Activated CD8-positive, alpha-beta memory T cell treated with anti-CD3 and anti-CD28 coated beads for 48 hours (primary cell): ENCODE data around the gene PEAK1.
"Not testable (repeated sequence)": the region's sequence is repeated elsewhere in the genome, so short reads cannot be mapped to it uniquely, and the experiment has no call there.

ENCODE experiments used
- DNase-seq, 3 experiments: peaks; one replicate each; pipeline ENCODE4 v3.0.0-alpha.2; 2020; ENCODE audit warnings: low read depth in 2 of 3, low spot score in 2 of 3

Gene PEAK1

DNA sequence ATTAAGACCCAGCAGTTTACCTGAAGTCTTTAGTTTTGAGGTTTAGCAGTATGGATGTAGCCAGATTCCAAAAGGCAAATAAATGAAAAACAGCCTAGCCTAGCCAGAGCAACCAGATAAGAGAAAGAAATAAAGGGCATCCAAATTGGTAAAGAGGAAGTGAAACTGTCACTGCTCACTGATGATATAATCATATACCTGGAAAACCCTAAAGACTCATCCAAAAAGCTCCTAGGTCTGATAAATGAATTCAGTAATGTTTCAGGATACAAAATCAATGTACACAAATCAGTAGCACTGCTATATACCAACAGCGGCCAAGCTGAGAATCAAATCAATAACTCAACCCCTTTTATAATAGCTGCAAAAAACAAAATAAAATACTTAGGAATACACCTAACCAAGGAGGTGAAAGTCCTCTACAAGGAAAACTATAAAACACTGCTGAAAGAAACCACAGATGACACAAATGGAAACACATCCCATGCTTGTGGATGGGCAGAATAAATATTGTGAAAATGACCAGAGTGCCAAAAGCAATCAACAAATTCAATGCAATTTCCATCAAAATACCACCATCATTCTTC lies 13.6 kb downstream of the PEAK1 start:
- DNase-seq = not testable (repeated sequence)

DNA sequence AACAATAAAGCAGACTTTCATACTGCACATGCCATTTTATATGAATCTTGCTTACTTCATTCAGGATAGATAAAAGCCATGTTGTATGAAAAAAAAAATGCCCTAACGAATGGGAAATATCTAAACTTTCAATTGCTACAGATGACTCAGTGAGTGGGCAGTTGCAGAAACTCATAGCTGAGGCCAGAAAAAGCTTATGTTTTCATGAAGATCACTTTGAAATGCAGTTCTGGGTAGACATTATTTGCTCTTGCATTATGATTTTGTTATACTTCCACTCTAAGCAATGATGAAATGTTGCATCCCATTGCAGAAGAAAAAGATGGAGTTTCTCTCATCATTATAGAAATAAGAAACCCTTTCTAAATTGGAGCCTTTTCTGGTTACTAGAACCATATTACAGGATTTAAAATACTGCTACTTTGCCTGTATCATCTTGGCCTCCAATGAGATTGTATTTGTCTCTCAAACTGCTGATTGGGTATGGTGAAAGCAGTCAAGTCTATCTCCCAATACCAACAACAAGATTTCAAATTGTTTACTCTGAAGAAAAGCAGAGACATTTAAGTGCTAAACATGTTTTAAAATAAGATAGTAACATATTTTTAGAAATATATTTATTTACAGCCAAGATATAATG lies 17.0 kb downstream of the PEAK1 start:
- no peak for DNase-seq

DNA sequence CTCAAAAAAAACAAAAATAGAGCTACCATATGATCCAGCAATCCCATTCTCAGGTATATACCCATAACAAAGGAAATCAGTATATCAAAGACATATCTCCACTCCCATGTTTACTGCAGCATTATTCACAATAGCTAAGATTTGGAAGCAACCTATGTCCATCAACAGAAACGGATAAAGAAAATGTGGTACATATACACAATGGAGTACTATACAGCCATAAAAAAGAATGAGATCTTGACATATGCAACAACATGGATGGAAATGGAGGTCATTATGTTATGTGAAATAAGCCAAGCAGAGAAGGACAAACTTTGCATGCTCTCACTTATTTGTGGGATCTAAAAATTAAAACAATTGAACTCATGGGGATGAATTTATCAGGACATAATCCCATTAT lies 19.6 kb downstream of the PEAK1 start:
- DNase-seq = no peak

DNA sequence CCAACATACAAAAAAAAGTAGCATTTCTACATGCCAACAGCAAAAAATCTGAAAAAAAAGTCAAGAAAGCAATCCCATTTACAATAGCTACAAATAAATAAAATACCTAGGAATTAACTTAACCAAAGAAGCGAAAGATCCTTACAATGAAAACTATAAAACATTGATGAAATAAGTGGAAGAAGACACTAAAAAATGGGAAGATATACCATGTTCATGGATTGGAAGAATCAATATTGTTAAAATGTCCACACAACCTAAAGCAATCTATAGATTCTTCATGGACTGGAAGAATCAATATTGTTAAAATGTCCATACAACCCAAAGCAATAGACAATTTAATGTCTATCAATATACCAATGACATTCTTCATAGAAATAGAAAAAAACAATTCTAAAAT lies 21.0 kb downstream of the PEAK1 start:
- no peak for DNase-seq

DNA sequence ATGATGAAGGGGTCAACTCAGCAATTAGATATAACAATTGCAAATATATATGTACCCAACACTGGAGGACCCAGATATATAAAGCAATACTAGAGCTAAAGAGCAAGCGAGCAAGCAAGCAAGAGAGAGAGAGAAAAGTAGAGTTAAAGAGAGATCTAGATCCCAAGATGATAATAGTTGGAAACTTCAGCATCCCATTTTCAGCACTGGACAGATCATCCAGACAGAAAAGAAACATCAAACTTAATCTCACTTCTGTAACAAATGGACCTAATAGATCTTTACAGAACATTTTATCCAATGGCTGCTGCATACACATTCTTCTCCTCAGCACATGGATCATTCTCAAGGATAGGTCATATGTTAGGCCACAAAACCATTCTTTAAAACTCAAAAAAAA lies 23.2 kb downstream of the PEAK1 start:
- DNase-seq = no peak

DNA sequence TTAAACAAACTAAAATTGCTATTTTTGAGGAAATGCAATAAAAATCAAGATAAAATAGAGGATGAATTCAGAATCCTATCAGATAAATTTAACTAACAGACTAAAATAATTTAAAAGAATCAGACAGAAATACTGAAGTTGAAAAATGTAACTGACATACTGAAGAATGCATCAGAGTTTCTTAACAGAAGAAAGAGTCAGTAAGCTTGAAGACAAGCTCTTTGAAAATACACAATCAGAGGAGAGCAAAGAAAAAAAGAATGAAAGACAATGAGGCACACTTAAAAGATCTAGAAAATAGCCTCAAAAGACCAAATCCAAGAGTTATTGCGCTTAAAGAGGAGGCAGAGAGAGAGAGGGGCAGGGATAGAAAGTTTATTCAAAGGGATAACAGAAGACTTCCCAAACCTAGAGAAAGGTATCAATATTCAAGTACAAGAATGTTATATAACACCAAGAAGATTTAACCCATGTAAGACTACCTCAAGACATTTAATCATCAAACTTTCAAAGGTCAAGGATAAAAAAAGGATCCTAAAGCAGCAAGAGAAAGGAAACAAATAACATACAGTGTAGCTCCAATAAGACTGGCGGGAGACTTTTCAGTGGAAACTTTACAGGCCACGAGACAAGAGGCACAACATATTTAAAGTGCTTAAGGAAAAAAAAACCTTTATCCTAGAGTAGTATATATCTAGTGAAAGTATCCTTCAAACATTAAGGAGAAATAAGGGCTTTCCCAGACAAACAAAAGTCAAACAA lies 24.7 kb downstream of the PEAK1 start:
- DNase-seq = no peak

DNA sequence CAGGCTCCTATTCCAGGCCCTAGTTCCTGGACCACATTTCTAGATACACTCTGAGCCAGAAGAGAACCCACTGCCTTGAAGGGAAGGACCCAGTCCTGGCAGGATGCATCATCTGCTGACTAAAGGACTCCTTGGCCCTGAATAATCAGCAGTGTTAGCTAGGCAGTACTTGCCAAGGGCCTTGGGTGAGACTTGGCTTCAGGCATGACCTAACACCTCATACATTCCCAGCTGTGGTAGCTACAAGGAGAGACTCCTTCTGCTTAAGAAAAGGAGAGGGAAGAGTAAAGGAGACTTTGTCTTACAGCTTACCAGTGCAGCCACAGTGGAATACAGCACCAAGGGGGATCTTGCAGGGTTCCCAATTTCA lies 26.4 kb downstream of the PEAK1 start:
- DNase-seq = no peak

DNA sequence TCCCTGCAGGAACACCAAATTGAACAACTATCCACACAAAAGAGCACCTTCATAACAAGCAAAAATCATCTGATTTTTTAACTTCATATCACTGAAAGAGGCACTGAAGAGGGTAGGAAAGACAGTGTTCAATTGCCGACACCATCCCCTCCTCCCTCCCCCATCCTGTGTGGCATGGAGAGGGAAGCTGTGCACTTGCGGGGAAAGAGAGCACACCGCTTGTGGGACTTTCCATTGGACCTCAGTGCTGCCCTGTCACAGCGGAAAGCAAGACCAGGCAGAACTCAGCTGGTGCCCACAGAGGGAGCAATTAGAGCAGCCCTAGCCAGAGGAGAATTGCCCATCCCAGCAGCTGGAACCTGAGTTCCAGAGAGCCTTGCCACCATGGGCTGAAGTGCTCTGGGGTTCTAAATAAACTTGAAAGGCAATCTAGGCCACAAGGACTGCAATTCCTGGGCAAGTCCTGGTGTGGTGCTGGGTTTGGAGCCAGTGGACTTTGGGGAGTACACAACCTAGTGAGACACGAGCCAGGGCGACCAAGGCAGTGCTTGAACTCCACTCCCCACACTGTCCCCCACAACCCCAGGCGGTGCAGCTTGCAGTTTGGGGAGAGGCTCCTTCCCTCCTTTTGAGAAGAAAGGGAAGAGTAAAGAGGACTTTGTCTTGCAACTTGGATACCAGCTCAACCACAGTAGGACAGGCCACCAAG lies 27.0 kb downstream of the PEAK1 start:
- no peak for DNase-seq

DNA sequence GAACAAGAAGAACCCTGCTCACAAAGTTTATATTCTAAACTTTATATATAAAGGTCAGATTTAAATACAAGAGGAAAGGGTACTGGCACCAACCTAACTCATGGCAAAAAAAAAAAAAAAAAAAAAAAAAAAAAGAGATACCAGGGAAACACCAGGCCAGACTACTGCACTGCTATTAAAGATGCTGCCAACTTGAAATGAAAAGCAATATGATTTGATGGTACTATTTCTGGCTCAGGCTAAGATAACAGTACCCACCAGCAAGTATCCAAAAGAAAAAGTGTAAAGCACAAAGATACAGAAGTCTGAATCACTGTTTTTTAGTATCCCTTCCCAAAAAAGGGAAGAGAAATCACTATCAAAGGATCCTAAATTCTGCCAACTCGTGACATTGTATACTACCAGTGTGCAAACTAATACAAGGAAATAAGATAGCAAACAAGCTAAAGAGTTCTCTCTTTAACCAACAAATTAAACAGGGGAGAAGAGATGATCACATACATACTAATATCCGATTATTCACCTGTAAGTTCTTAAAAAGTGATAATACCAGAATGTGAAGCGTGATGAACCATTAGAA lies 28.4 kb downstream of the PEAK1 start:
- DNase-seq = no peak

DNA sequence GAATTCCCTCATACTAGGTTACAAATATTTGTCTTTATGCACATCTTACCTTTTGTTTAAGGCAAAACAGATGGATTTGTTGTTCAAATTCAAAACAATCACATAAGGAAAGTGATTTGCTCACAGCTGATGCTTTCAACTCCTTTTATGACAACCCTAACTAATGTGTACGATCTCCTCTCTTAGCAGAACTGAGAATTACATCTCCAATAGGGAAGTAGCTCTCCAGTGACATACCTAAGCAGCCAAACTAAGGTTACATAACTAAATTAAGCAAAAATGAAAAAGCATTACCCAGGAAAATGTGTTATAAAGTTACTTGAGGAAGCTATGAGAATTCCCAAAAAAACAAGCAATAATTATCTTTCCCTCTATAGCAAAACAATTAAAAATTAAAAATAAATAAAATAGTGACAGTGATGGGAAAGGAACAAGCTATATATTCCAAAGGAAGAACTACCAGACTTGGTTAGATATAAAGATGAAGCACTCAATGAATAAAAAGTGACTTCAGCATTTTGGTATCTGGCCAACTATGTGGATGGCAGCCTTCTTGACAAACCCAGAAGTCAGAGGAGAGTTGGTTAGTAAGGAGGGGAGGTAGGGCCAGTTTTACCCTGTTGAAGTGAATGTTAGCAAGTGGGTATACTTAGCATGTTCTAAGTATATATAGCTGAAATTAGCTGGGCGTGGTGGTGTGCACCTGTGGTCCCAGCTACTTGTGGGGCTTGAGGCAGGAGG lies 32.4 kb downstream of the PEAK1 start:
- DNase-seq = no peak

DNA sequence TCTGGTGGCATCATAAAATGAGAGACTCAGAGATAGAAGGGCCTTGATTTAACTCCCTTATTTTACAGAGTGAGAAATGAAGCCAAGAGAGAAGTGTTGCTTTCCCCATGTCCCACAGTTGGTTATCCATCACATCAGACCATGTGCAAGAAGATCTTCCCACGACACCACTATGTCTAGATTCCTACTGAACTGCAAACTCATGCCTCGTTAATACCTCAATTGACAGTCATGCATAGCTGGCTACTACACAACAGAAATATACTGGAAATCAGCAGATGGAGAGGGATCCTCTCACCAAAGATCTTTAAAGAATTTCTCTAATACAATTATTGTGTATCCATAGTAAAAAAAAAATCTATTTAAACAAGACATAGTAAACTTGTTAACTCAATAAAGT lies 33.3 kb downstream of the PEAK1 start:
- DNase-seq = no peak

DNA sequence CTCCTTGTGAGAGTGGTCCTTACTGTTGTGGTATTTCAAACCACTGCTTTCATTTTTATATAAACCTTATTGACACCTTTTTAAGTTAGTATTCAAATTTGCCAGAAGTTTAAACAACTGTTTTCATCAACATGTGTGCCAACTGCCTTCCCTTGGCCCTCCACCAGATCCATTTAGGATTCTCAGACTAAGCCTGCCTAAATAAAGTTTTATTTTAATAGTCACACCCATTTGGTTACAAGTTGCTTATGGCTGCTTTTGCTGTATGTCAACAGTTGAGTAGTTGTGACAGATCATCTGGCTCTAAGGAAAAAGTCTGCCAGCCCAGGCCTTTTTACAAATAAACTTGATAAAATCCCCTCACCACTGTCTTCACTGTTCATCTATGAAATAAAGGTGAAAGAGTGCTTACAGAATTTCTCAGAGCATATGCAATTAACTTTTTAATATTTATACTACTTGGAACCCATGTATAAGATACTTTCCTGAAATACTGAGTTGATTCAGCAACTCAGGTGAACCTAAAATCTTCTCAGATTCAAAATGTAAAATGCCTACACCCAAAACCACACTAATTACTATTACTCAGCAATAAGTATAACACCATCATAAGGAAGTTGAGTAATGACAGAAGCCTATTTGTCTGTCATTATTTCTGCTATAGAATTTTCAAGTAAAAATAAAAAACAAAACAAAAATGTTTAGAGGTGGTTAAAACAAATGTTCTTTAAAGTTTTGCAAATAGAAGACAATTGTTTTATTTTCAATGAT lies 35.1 kb downstream of the PEAK1 start:
- DNase-seq = no peak

DNA sequence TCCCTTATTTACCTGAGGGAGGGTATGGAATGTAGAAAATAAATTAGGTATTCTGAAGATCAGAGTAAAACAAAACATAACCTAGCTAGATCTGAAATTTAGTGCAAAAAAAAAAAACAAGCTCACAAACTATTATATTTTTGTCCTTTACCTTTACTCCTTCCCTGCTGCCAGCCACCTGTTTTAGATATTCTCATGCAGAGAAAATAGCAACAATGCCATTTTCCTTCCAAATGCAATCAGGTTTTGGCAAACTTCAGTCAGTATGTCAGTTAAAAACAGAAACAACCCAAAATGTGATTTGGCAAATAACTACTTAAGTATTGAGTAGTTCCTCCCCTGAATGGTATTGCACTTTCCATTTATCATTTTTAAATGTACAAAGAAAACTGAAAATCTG lies 35.8 kb downstream of the PEAK1 start:
- no peak for DNase-seq

DNA sequence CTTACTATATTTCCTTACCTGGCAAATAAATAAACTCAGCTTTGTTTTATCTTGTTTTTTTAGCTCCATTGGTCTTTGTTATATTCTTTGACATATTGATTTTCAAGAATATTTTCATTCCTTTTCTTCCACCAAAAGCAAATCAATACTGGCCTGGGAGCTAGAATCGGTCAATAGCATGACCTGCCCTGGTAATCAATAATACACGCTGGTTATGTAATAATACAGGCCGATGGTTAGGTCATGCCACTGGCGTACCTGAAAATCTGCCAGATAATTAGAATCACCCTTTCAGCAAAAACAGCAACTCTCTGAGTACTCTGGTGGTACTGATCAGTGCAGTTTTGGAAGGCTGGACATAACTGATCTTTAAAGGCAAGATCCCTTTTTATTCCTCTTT lies 39.9 kb downstream of the PEAK1 start:
- no peak for DNase-seq

DNA sequence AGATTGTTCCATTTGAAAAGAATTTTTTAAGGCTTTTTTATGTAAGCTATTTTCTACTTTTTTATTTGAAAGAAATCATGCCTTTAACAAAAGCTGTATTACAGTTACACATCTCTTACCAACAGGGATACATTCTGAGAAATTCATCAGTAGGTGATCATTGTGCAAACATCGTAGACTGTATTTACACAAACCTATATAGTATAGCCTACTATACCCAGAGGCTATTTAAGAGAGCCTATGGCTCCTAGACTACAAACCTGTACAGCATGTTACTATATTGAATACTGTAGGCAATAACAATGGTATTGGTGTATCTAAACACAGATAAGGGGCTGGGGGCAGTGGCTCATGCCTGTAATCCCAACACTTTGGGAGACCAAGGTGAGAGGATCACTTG lies 43.1 kb downstream of the PEAK1 start:
- no peak for DNase-seq

DNA sequence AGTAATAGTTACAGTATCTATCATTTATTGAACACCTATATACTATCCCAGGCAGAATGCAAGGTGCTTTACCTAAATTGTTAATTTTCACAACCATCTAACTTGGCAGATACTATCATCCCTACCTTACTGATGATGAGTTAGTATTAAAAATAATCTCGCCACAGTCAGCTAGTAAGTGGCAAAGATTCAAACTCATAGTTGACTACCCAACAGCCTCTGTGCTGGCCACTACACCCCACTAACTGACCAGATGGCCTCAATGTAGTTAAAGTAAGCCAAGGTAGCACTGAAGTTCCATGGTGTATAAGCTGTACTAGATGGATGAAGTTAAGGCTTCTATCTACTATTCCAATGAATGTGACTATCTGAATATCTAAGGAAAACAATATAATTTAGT lies 44.8 kb downstream of the PEAK1 start:
- no peak for DNase-seq

DNA sequence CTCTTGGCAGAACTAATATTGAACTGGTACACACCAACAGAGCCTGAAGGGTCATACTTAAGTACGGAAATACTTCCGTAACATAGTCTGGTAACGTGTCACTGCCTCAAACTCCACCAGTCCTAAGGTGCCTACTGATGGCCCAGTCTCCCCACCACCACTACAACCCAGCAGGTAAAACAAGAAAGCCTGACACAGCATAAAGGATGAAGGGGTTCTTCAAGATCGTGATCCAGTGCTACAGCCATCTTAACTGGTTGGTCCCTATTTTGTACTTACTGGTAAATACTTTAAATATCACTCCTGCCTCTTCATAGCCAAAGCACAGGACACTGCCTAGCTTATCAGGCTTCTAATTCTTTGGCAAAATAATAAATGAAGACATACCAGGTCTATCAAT lies 46.5 kb downstream of the PEAK1 start:
- DNase-seq = no peak

DNA sequence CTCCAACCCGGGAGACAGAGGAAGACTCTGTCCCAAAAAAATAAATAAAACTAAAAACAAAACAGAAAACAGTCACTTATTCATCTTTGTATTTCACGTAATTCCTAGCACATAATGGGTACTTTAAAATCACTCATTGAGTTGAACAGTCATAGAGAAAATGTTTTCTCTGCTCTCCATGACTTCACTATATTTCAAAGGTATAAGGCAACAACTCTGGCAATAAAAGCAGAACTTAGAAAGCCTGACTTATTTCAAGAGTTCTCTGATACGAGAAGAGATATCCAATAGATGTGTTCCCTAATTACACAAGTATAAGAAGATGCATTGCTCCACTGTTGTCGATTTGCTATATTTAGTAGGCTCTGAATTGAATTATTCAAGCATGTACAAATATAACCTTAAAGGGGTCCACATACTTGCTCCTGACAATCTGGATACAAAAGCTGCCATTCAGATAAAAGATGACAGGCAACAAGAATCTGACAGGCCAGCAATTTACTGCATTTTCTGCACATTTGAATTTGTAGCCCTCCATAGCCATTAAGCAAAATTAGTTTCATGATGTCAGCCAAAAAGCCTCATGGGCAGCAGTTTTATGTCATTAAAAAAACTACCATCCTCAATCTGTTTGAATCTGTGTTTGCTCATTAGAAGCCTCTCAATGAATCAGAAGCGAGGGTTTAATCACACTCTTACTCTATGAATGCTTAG lies 47.9 kb downstream of the PEAK1 start:
- DNase-seq = no peak

DNA sequence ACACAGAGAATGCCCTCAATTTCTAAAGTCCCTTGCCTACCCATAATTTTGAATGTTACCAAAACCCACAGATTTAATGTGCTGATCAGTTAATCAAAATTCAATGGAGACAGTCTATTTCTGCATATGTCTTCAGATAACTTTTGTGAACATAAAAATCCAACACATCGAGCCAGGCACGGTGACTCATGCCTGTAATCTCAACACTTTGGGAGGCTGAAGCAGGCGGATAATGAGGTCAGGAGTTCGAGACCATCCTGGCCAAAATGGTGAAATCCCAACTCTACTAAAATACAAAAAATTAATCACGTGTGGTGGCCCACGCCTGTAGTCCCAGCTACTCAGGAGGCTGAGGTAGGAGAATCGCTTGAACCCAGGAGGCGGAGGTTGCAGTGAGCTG lies 49.3 kb downstream of the PEAK1 start:
- DNase-seq = no peak

DNA sequence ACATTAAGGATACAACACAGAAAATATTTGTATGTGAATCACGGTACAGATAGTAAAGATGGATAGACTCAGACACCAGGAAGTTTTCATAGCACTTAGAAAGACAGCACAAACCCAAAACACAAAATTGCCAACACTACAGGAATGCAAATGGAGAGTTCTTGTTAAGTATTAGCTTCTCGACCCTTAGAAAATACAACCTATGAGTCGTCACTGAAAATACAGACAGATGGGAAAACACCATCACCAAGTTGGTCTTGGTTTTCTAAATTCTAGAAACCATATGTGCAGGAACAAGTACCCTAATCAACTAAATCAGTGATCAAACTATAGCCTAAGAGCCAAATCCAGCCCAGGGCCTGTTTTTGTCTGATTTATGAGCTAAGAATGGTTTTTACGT lies 50.7 kb downstream of the PEAK1 start:
- DNase-seq = no peak
